Upper lobe of right lung (tissue), 1 donor: ENCODE data around the gene AMPD1. TPM values are rescaled to one million over a fixed set of nuclear protein-coding genes. Genes with fewer than 3 reads are reported as not detected.

Experiments used
- ATAC-seq: fragments of 200-7000 bp; cut with Tn5 transposase; one replicate; pipeline ENCODE4 v1.9.1; 2020; ENCODE audit warnings: mild to moderate bottlenecking, moderate library complexity
- DNase-seq: peaks from one replicate; pipeline ENCODE4 v3.0.0-alpha.2; 2020
- H3K27ac ChIP-seq: fragments of 200-600 bp; one replicate; pipeline ENCODE4 v1.8.0; 2022
- H3K27me3 ChIP-seq: fragments of 200-600 bp; one replicate; pipeline ENCODE4 v1.8.0; 2022; ENCODE audit warnings: mild to moderate bottlenecking
- H3K36me3 ChIP-seq: fragments of 200-600 bp; one replicate; pipeline ENCODE4 v1.8.0; 2022
- H3K4me1 ChIP-seq: fragments of 200-600 bp; one replicate; pipeline ENCODE4 v1.8.0; 2022
- H3K4me3 ChIP-seq: fragments of 200-600 bp; one replicate; pipeline ENCODE4 v1.8.0; 2022; ENCODE audit warnings: mild to moderate bottlenecking
- H3K9me3 ChIP-seq: fragments of 200-600 bp; one replicate; pipeline ENCODE4 v1.8.0; 2022
- CTCF ChIP-seq: fragments of 200-600 bp; IDR thresholded peaks from one replicate; pipeline ENCODE4 v1.8.0; 2022; ENCODE audit warnings: antibody characterized with exemption
- intact Hi-C: fragments of 100-400 bp; cut with DNase I; formaldehyde crosslinking; loops from one replicate; pipeline ENCODE4 v1.11.0; 2022
- total RNA-seq: library from RNA; stranded (reverse); fragmentation: NEBNext Ultra II Directional; extraction: Animal tissue kit (Norgen Biotek cat#: 25700); gene quantifications from one replicate; pipeline ENCODE4 v1.2.1, GENCODE V29; 2021
- donor health status: DM: no; HTN: yes; CAD: no; lungs with severe emphysema.

AMPD1 gene
- total RNA-seq, 1 donor from 2014 or later, result not detected

DNA sequence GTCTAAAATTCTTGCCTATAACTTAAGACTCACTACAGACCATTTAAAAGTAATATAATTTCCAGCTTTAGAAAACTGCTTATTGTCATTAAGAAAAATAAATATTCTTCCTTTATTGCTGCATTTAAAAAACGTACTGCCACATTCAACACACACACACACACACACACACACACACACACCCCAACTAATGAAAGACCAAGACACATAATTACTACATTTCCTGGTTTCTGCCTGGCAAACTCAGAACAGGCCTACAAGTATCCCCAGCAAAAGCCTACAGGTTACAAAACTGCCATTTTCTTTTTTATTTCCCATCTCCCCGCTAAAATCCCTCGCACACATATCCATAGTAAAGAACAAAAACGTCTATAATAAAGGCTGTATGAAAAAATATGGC, 27.0 kb downstream of the AMPD1 start:
- Histone ChIP-seq H3K9me3 (no peaks in the 10 kb centered on the region), H3K4me3 (no peak overlapping the region), H3K4me1 (peaks cover 8% of the 10 kb centered on the region), H3K27ac (no peak overlapping the region), H3K36me3 (no peaks in the 10 kb centered on the region), H3K27me3 (no peaks in the 10 kb centered on the region)
- no peak for ATAC-seq
- intact Hi-C loops, result no loop called here
- TF ChIP-seq CTCF, result no peak
- no peak for DNase-seq

DNA sequence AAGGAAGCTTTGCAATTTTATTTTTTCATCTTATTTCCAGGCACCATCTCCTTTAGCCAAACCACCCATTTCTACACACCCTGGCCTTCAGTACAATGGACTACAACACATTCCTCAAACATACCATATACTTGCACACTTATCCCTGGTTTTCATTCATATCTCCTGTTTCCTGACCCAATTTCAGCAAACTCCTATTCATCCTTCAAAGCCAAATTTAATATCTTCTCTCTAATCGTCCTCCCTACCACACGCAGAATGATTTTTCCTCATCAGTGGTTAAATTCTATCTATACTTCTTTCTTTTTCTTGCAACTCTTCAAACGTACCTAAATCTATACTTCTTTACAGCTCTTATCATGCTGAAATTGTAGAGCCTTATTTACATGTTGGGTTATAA, 28.4 kb downstream of the AMPD1 start:
- no peaks in the 10 kb centered on the region for H3K27me3 ChIP-seq
- DNase-seq (no peak), ATAC-seq (no peak)
- no peak for TF ChIP-seq CTCF
- H3K9me3 ChIP-seq, result no peaks in the 10 kb centered on the region
- no peaks in the 10 kb centered on the region for H3K36me3 ChIP-seq
- peaks cover 8% of the 10 kb centered on the region for H3K4me1 ChIP-seq
- intact Hi-C loops, result no loop called here
- H3K4me3 ChIP-seq, result no peak overlapping the region
- no peak overlapping the region for H3K27ac ChIP-seq

- intact Hi-C loops, result no loop called here
- TF ChIP-seq CTCF, result no peak
- H3K27me3 ChIP-seq, result no peaks in the 10 kb centered on the region
- no peaks in the 10 kb centered on the region for H3K4me1 ChIP-seq
- no peak overlapping the region for H3K27ac ChIP-seq
- DNase-seq (no peak), ATAC-seq (no peak)
- H3K4me3 ChIP-seq, result no peak overlapping the region
- no peaks in the 10 kb centered on the region for H3K36me3 ChIP-seq
- no peaks in the 10 kb centered on the region for H3K9me3 ChIP-seq
Observed at GRCh38 chr1:114660238-114660637, 35.1 kb downstream of the AMPD1 start.

GRCh38 chr1:114651893-114652292, 43.5 kb downstream of the AMPD1 start:
- Histone ChIP-seq H3K4me1 (no peaks in the 10 kb centered on the region), H3K9me3 (no peaks in the 10 kb centered on the region), H3K27ac (no peak overlapping the region), H3K27me3 (no peaks in the 10 kb centered on the region), H3K36me3 (no peaks in the 10 kb centered on the region), H3K4me3 (no peak overlapping the region)
- intact Hi-C loops, result no loop called here
- ATAC-seq (no peak), DNase-seq (no peak)
- TF ChIP-seq CTCF, result no peak

- no peaks in the 10 kb centered on the region for H3K4me1 ChIP-seq
- DNase-seq (no peak), ATAC-seq (no peak)
- TF ChIP-seq CTCF, result no peak
- no peaks in the 10 kb centered on the region for H3K27me3 ChIP-seq
- H3K36me3 ChIP-seq, result no peaks in the 10 kb centered on the region
- no peak overlapping the region for H3K4me3 ChIP-seq
- no peak overlapping the region for H3K27ac ChIP-seq
- intact Hi-C loops, result no loop called here
- no peaks in the 10 kb centered on the region for H3K9me3 ChIP-seq
Observed at GRCh38 chr1:114648503-114648902, 46.8 kb downstream of the AMPD1 start.

GRCh38 chr1:114641377-114641776, 54.0 kb downstream of the AMPD1 start:
- DNase-seq, result no peak
- Histone ChIP-seq H3K4me3 (no peak overlapping the region), H3K27me3 (no peaks in the 10 kb centered on the region), H3K9me3 (no peaks in the 10 kb centered on the region), H3K4me1 (no peaks in the 10 kb centered on the region), H3K27ac (no peak overlapping the region), H3K36me3 (no peaks in the 10 kb centered on the region)
- intact Hi-C loops, result no loop called here
- TF ChIP-seq CTCF, result no peak
- ATAC-seq, result no peak
